Spleen (tissue), 7 donors: ENCODE data around the gene ELK1.

Source experiments
- CTCF ChIP-seq, 11 experiments: fragments of 200-600 bp in 7 of 11; fragments of 450-650 bp in 4 of 11; sonication (generic) in 4 of 11; IDR thresholded peaks in 8 of 11; conservative IDR thresholded peaks in 3 of 11; 1 replicate in 7 of 11; 2 replicates in 4 of 11; pipeline versions ENCODE4 v1.4.0 to v1.8.0; 2016 to 2021; ENCODE audit warnings: antibody characterized with exemption in 11 of 11, inconsistent platforms in 4 of 11, mild to moderate bottlenecking in 1 of 11
- POLR2A ChIP-seq, 3 donors: fragments of 450-650 bp; IDR thresholded peaks; one replicate each; pipeline ENCODE4 v1.5.1; 2017; ENCODE audit warnings: antibody characterized with exemption in 3 of 3, mild to moderate bottlenecking in 1 of 3
- POLR2AphosphoS5 ChIP-seq, 3 donors: sonication (generic); formaldehyde crosslinking; IDR thresholded peaks; one replicate each; pipeline ENCODE4 v1.5.1; 2017; ENCODE audit warnings: antibody characterized with exemption in 3 of 3
- donor health status: DM: no; HTN: no; CAD: no; lungs with moderate emphysema.
- donor health status: DM: no; HTN: no; CAD: no.
- donor health status: DM: no; HTN: no; CAD: no.

- no peak for TF ChIP-seq CTCF (IDR thresholded peaks at IDR 0.05 in 8 of 11, conservative IDR thresholded peaks at IDR 0.05 in 3 of 11)
- TF ChIP-seq POLR2A (IDR thresholded peaks at IDR 0.05): no peak
- no peak for TF ChIP-seq POLR2AphosphoS5 (IDR thresholded peaks at IDR 0.05)
Measured at GRCh38 chrX:47620303-47620685, 30.1 kb downstream of the ELK1 start.
